AG04450 (cell line): ENCODE data around the gene DNM3. TPM values are rescaled to one million over a fixed set of nuclear protein-coding genes. Genes with fewer than 3 reads are reported as not detected.

Experiments
- CTCF ChIA-PET: fragments of 300-600, 350-600 bp; formaldehyde crosslinking; extraction: SDS; loops from one replicate; lab custom pipeline; 2022; ENCODE audit warnings: antibody characterized with exemption, inconsistent platforms; lab: Charles Lee
- POLR2A ChIA-PET: fragments of 350-600 bp; formaldehyde crosslinking; extraction: SDS; loops from one replicate; lab custom pipeline; 2021; ENCODE audit warnings: antibody characterized with exemption, inconsistent platforms; lab: Yijun Ruan, JAX
- DNase-seq: peaks from one replicate; pipeline ENCODE4 v3.0.0-alpha.2; 2011; ENCODE audit warnings: low read depth, low spot score
- H3K27ac ChIP-seq: one replicate; pipeline ENCODE4 v1.5.1; 2012; ENCODE audit warnings: low read depth, low read length, control low read depth
- H3K27me3 ChIP-seq: one replicate; pipeline ENCODE4 v1.6.0; 2012; ENCODE audit warnings: low read length; ENCODE audit not compliant: control insufficient read depth, insufficient read depth
- H3K4me3 ChIP-seq: 2 replicates; pipeline ENCODE4 v1.5.1; 2011; ENCODE audit warnings: mild to moderate bottlenecking, low read depth, low read length, control low read depth
- H3K9me3 ChIP-seq: 2 replicates; pipeline ENCODE4 v1.5.1; 2012; ENCODE audit warnings: low read length; ENCODE audit not compliant: control insufficient read depth, insufficient read depth
- CTCF ChIP-seq: IDR thresholded peaks from 2 replicates; pipeline ENCODE4 v1.5.1; 2011; ENCODE audit warnings: low read depth, low read length, control low read depth, inconsistent platforms
- polyA plus RNA-seq: library from polyadenylated mRNA; depleted of rRNA; stranded (reverse); fragments of >200 nt; gene quantifications from 2 replicates; pipeline ENCODE4 v1.2.3, GENCODE V29; 2011

The DNM3 gene
- polyA plus RNA-seq, 1 experiment, result 0.37 TPM

GRCh38 chr1:172399756-172400721, 558.7 kb downstream of the DNM3 start:
- Histone ChIP-seq H3K4me3 (no peak overlapping the region), H3K27ac (no peak overlapping the region), H3K27me3 (no peaks in the 10 kb centered on the region), H3K9me3 (no peaks in the 10 kb centered on the region)
- POLR2A ChIA-PET, result interaction anchor here (0.7 to 1.3 kb wide), 6 partner anchors 41 to 359 kb away, joined by 3 to 8 read pairs (median 4); no protein-coding TSS in a partner anchor
- CTCF ChIA-PET, result interaction anchor here (0.6 to 14.1 kb wide), 37 partner anchors 8 to 415 kb away, joined by 3 to 199 read pairs (median 5); no protein-coding TSS in a partner anchor
- DNase-seq, result no peak
- TF ChIP-seq CTCF, result no peak

- ChIA-PET POLR2A (no interaction called here), CTCF (interaction anchor here (0.6 to 14.1 kb wide), 10 partner anchors 11 to 415 kb away, joined by 3 to 199 read pairs (median 4); no protein-coding TSS in a partner anchor)
- no peak overlapping the region for H3K4me3 ChIP-seq
- H3K9me3 ChIP-seq, result no peaks in the 10 kb centered on the region
- no peak for TF ChIP-seq CTCF
- no peak overlapping the region for H3K27ac ChIP-seq
- DNase-seq, result no peak
- no peaks in the 10 kb centered on the region for H3K27me3 ChIP-seq
Measured at GRCh38 chr1:172400722-172401105, 559.4 kb downstream of the DNM3 start.

DNA sequence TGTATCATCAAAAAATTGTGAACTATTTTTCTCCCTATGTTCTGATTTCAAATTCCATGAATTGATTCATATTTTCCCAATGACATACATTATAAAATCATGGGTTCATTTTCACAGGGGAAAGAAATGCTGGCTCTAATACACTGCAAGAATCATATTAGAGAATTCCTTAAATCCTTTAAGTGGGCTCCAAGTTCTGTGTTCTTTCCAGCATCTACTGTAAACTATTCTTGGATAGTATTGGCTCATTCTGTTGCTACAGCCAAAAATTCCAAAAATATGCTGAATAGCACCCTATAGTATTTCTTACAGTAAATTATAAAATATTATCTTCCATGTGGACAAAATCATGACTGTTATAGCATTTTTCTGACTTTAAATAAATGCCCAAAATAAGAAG, 560.2 kb downstream of the DNM3 start:
- ChIA-PET CTCF (interaction anchor here (0.9 to 14.1 kb wide), 6 partner anchors 10 to 416 kb away, joined by 3 to 199 read pairs (median 4); no protein-coding TSS in a partner anchor), POLR2A (no interaction called here)
- no peak for DNase-seq
- no peak for TF ChIP-seq CTCF
- H3K4me3 ChIP-seq, result no peak overlapping the region
- no peak overlapping the region for H3K27ac ChIP-seq
- no peaks in the 10 kb centered on the region for H3K27me3 ChIP-seq
- H3K9me3 ChIP-seq, result no peaks in the 10 kb centered on the region

DNA sequence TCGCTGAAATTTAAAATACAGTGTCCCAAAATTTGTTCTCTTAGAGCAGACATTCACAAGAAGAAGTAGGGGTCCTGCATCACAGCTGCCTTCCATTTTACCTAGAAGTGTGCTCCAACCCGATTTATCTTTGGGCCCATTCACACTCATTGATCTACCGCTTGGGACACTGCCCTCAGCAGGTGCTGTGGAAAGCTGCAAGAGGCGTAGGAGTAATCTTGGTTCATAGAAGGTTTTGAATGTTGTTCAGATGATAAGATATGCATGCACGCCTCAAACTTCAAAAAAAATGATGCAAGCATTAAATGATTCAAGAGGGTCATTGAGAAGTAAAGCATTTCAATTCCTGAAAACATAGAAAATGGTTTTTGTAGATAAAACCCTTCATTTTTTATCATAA, 560.6 kb downstream of the DNM3 start:
- ChIA-PET CTCF (interaction anchor here (14.1 kb wide), 1 partner anchor 399 kb away, joined by 199 read pairs; no protein-coding TSS in a partner anchor), POLR2A (no interaction called here)
- no peak for TF ChIP-seq CTCF
- H3K27ac ChIP-seq, result no peak overlapping the region
- no peaks in the 10 kb centered on the region for H3K27me3 ChIP-seq
- no peaks in the 10 kb centered on the region for H3K9me3 ChIP-seq
- no peak for DNase-seq
- H3K4me3 ChIP-seq, result no peak overlapping the region
